Activated gamma-delta T cell (primary cell): Measurements from ENCODE around the gene THOP1.

Experiments
- DNase-seq: peaks from one replicate; lab custom pipeline; 2025; lab: John Stamatoyannopoulos, UW
- total RNA-seq, 2 donors: gene quantifications; one replicate each; lab custom pipeline; 2026; lab: John Stamatoyannopoulos, UW

The THOP1 gene
- 34.8 to 35.0 reads per million in 2 donors for total RNA-seq

DNA sequence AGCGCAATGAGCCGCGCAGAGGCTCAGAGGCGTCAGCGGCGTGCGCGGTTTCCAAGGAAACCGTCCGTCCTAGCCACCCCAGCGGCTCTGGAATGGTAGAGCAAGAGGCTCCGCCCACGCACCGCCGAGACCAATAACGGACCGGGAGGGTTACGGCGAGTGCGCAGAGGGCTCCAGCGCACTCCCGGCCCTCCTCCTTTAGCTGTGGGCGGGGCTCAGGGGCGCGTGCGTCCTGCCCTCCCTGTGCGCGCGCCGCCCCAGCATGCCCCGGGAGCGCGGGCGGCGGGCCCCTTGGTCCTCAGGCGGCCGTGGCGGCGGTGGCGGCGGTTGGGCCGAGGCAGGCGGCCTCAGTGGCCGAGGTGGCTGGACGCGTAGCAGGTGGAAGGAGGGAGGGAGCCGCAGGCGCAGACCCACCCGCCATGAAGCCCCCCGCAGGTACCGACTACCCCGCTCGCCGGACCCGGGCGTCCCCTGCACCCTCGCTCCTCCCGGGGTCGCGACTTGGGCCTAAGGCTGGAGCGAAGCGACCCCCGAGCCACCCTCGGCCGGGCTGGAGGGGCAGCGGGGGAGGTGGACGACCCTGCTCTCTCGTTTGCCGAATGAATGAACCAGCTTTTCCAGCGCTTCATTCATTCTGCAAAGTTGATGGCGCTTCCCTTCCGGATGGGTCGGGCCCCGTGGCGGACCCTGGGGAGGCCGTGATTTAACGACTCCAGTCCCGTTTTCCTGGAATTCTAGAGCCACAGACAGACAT lies at the start of gene THOP1:
THOP1 (plus strand) TSS at position 260 of the 754 bp plus-strand sequence; CDS start at position 420, 160 bp downstream.
- peak; percentile 95 for DNase-seq

DNA sequence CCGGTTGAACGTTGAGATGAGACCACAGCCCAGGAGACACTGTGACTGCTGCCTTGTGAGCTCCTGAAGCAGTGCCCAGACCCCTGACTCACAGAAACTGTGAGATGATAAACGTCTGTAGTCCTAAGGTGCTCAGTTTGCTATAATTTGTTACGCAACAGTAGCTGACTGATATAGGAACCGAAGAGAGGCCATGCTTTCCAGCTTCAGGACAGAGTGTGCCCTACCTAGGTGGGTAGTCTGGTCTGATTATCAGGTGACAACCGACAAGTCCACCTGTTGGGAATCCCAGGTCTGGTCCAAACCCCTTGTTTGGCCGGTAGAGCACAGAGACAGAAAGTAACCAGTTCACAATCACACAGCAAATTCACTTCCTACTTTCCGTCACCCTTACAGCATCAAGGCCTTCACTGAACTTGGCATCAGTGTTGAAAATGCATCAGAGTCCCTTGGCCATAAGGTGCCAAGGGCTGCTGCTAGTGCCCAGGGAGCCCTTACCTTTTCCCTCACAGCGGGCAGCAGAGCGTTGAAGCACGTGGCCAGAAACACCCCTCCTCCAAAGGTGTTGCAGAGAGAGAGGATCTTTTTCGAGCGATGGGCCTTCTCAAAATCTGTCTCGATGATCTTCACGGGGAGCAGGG lies 48.6 kb upstream of the THOP1 start:
- DNase-seq = no peak

DNA sequence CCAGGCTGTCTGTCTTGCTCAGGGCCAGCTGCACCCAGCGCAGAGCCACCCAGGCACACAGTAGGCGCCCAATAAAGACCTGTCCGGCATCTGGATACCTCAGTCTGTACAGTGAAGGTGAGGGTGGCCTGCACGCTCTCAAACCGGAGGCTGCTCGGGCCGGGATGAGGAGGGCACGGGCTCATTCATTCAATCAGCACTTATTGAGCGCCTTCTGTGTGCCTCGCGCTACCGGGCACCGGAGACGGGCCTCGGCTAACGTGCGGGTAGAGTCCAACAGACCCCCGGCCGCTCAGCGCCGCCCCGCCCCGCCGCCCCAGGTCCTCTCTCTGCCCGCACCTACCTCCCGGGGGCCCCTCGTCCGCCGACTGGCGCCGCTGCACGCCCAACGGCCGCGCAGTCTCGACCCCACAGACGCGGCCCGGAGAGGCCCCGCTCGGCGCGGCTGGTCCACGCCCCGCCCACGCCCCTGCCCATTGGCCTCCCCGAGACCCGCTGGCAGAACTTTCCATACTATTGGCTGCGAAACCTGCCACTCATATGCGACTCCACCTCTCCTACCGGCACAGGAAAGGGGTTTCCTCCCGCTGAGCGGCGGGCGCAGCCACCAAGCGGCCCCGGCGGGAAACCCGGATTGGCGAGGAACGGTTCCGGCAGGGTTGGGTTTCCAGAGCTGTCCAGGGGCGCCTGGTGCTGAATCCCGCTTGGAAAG lies 45.5 kb upstream of the THOP1 start, which contains the start of gene SLC39A3:
SLC39A3 (minus strand) TSS at position 416 of the 712 bp plus-strand sequence. CDS start 2,760 bp downstream, outside the sequence.
- peak; percentile 83 for DNase-seq

DNA sequence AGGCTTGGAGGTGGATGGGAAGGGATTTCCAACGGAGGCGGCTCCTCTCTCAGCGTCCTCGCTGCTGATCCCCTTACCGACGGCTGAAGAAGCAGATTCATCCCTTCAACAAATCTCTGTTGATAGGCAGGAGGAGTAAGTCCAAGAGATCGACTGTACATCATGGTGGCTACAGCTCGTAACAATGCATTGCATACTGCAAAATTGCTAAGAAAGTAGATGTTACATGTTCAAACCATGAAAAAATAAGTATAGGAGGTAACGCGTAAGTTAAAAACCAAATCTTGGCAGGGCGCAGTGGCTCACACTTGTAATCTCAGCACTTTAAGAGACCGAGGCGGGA lies 45.0 kb upstream of the THOP1 start:
- DNase-seq = no peak

DNA sequence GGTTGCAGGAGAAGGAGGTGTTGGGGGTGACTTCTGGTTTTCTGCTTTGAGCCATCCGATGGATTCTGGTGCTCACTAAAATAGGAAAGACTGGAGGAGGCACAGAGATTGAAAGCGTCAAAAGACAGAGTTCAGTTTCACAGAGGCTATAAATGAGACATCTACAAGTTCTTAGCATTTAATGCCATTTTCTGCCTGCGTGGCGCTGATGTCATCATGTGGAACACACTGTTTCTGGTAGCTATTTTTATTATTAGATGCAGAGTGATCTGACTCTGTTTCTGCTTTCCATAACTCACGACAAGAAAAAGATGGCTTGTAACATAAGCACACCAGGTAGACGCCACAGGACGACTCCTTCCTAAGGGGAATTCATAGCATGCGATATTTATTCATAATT lies 42.2 kb upstream of the THOP1 start:
- DNase-seq = no peak

DNA sequence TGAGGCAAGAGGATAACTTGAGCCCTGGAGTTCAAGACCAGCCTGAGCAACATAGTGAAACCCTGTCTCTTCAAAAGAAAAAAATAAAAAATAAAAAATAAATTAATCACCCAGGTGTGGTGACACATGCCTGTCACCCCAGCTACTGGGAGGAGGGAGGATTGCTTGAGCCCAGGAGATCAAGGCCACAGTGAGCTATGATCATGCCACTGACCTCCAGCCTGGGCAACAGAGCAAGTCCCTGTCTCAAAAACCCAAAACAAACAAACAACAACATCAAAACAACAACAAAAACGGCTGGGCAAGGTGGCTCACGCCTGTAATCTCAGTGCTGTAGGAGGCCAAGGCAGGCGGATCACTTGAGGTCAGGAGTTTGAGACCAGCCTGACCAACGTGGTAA lies 41.2 kb upstream of the THOP1 start:
- no peak for DNase-seq

DNA sequence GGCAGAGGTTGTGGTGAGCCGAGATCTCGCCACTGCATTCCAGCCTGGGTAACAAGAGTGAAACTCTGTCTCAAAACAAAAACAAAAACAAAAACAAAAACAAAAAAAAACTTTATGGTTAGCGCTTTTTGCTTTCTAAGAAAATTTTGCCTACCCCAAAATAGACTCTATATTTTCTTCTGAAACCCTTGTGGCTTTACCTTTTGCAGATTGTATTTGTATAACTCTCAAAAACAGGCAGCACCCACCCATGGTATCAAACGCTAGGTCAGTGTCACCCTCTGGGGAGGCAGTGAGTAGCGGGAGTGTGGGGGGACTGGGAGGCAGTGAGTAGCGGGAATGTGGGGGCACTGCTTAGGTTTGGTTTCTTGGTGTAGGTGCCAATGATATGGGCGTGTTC lies 38.0 kb upstream of the THOP1 start:
- no peak for DNase-seq

DNA sequence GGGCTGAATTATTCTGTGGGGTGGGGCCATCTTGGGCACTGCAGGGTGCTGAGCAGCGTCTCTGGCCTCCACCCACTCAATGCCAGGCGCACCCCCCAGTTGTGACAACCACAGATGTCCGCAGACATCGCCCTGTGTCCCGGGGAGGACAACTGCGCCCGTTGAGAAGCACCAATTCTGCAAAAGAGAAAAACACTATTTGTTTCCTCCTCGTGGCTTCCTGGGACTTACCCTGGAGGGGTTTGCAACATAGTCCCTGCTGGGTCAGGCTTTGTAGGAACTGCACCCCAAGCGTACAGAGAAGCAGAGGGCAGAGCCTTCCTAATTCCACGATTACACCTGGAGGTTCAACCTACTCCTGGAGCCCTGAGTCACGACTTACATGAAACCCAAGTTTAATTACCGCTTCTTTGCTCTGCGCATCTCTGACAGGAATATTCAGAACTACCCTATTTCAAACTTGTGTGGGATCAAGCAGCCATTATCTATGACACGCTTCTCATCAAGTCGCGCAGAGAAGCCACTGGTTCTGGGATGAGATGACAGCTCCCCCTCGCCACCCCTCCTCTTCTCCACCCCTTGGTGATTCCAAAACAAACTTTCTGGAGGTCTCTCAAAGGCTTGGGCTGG lies 34.4 kb upstream of the THOP1 start:
- no peak for DNase-seq

DNA sequence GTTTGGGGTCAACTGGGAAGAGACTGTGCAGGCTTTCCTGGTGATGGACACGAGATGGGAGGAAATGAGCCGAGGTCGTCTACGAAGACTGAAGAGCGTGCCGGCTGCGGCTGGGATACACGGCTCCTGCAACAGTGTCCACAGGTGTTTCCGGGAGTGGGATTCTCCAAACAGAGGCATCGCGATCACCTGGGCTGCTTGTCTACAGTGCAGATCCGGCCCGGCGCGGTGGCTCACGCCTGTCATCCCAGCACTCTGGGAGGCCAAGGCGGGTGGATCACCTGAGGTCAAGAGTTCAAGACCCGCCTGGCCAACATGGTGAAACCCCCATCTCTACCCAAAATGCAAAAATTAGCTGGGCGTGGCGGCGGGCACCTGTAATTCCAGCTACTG lies 33.9 kb upstream of the THOP1 start:
- DNase-seq = no peak

DNA sequence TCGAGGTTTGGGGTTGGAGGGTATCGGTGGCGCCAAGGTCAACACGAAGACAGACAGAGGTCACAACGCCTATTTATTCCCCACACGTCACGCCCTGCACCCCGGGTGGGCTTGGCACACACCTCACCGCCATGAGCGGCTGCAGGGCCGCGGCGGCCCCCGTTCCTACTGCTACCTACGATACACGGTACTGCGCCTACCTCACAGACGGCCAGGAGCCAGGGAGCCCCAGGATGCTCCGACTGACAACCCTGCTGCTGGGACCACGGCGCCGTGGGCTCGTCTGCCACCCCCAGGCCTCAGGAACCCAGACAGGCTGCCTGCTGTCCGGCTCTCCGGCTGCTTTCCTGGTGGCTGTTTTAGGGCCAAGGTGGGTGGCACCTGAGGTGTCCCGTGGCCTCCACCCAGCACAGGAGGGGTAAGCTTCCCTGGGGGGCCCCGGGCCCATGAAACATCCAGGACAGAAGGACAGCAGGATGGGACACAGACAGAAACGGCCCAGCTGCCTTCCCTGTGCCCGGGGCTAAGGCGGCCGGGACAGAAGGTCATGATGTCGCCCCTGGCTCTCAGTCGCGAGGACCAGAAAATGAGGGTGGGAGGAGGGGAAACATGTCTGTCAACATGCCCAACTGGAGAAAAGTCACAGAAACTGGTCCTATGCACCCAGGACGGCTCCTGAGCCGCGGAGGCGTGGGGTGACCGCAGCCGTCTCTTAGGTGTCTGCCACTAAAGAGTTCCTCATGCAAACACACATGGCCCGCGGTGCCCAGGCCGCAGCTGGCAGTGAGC lies 30.4 kb upstream of the THOP1 start:
- DNase-seq = no peak

DNA sequence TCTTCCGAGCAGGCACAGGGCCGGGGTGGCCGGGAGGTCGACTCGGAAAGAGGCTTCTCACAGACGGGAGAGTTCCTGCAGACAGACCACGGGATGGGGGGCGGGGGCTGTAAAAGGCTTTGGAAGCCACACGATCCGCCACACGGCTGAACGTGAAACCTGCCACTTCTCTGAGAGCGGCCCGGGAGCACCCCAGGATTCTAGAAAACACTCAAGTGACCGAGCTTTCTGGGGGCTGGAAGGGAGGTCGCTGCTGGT lies 29.9 kb upstream of the THOP1 start:
- no peak for DNase-seq

DNA sequence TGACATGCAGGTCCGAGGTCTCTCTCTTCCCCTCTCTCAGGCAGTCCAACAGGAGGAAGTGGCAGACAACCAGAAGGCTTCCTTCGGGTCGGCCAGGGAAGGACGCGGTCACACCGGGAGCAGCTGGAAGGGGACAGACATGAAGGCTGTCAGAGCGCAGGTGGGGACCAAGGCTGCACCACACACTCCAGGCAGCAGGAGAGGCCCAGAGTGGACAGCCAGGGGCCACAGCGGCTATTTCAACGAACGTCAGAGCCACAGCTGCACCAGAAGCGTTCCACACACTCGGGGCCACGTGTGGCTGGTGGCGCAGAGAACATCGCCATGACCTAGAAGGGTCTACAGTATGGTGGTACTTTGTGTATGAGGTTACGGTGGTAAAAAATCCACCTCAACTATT lies 29.5 kb upstream of the THOP1 start:
- no peak for DNase-seq

DNA sequence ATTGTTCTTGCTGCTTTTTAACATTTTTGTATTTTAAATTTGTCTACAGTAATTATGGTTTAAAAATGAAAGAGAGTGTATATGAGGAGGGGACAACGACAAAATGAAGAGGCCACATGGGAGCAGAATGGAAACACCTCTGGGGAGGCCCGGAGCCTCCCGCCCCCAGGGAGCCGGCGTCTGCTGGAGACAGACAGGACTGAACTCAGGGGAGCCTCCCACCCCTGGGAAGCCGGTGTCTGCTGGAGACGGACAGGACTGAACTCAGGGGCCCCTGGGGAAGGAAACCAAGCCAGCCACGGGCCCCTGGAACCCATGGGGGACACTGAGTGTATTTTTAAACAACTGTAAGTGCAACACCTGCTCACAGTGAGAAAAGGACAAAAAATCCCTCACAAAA lies 28.8 kb upstream of the THOP1 start:
- DNase-seq = no peak

DNA sequence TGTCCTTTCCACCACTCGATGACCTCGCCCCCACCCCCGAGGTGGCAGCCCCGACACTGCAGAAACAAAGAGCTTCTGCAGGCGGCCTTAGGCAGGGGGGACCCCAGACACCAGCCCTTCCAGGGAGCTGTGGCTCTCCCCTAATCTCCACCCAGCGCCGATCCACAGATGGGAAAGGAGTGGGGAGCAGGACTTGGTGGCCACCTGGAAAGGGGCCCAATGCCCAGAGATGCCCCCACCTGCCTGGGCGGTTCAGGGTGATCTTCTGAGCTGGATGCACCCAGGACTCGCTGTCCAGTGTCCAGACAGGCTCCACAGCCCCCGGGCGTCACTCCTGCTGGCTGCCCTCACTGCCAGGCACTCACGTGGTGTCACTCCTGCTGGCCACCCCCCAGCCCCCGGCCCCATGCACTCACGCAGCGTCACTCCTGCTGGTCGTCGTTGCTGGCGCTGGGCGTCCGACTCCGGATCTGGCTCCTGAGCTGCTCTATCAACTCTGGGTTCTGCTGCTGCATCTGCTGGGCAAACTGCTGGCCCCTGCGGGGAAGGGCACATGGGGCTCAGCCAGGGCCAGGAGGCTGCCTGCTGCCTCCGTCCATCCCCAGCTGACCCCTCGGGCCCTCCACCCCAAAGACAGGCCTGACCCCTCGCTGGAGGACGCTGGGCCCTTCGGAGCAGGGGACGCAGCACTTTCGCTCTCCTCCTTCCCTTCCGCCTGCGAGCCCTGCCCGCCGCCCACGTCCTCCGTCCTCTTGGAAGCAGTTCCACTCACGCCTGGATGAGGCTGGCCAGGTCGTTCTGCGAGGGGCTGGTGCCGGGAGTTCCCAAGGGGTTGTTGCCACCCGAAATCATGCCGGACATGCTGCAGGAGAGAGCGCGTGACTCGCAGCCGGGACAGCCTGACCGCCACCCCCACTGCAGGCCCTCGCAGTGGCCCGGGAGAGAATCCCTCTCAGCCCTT lies 28.1 kb upstream of the THOP1 start:
- DNase-seq = no peak

DNA sequence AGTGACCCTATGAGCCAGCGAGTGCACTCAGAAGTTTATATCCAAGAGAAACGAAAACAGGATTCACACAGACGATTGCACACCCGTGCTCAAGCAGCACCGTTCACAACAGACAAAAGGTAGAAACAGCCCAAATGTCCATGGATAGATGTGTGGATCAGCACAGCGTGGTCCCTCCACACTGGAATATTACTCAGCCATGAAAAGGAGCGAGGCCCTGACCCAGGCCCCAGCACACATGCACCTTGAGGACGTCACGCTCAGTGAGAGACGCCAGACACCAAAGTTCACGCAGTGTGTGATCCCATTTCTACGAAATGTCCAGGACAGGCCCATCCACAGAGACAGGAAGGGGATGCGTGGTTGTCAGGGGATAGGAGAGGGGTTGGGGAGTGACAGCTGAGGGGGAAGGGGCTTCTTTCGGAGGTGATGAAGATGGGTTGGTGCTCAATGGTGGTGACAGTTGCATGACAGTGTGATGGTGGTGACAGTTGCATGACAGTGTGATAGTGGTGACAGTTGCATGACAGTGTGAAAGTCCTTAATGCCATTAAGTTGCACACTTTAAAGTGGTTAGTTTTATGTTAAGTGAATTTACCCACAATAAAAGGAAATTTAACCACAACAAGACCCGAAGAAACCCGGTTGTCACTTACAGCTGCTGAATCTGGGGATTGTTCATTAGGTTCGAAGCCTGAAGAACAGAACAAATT lies 26.5 kb upstream of the THOP1 start:
- no peak for DNase-seq

DNA sequence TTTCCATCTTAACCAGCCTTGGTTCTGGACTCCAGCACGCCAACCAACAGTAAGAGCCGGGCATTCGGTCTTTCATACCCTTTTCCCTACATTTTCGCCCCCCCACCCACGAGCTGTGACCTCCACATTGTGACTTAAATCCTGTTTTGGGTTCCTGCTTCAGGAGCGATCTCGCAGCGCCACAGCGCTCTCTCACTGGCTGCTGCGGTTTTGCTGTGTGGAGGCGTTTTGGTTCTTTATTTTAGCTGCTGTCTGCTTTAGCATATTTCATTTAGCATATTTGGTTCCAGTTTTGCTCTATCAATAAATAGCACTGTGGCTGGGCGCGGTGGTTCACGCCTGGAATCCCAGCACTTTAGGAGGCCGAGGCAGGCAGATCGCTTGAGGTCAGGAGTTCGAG lies 25.9 kb upstream of the THOP1 start:
- DNase-seq = no peak

DNA sequence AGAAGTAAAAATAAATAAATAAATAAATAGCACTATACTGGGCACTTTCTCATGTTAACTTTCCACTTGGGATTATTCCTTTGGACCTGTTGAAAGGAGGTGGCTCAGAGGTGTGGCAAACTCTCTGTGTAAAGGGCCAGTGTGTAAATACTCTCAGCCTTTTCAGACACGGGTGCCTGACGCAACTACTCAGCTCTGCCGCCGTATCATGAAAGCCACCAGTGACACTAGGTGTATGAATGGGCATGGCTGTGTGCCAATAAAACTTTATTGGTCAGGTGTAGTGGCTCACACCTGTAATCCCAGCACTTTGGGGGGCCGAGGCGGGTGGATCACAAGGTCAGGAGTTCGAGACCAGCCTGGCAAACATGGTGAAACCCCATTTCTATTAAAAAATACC lies 25.3 kb upstream of the THOP1 start:
- DNase-seq = no peak

DNA sequence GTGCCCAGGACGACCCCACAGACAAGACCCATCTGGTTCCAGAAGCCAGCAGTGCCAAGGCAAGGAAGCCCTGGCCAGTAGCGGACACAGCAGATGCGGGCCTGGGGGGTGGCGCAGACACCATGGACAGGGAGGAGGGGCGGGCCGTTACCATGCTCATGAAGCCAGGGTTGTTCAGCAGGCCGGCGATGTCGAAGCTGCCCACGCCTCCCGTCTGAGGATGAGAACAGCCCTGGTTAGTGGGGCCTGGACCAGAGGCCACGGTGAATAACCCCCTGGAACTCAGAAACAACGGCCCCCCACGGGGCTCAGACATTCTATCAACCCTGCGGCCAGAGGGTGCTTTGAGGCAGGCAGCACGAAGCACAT lies 24.0 kb upstream of the THOP1 start:
- no peak for DNase-seq

DNA sequence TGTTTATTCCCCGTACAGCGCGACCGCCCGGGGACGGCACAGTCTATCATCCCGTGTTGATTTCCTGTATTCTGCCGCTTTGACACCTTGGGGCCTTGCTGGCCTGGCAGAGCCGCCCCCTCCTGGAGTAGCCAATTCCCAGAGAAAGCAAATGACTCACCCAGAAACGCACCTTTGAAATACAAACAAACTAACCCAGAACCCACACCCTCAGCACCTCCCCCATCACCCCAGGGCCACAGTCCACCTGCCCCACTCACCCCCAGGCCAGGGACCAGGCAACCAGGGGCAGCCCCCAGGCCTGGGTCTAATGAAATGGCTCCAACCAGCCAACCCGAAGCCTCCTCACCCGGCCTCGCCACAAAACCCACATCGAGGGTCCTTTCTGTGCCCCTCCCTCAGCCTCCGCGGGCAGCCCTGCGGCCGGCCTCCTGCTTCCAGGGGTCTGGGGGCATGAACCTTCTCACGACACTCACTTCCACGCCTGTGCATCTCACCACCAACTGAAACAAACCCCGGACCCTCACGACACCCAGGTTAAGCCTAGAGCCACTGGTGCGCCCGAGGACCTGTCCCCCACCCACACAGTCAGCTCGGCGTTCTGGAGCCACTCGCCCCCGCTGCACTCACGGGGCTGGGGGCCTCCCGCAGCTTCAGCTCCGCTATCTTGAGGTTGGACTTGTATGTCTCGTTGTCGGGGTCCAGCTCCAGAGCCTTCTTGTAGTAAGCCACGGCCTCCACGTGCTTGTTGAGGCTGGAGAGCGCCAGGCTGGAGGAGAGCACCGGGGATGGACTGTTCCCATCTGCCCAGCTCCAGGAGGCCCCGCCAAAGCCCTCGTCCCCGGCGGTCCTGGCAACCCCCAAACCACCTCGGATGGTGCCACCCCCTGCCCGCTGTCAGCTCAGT lies 23.2 kb upstream of the THOP1 start:
- no peak for DNase-seq
